GM12865 (cell line): ENCODE measurements around the gene EFEMP2.

Source experiments
- DNase-seq: peaks from one replicate; pipeline ENCODE4 v3.0.0; 2010; ENCODE audit warnings: low read depth
- H3K4me3 ChIP-seq: 2 replicates; pipeline ENCODE4 v1.5.1; 2011; ENCODE audit warnings: mild to moderate bottlenecking, low read depth, low read length, control low read depth
- CTCF ChIP-seq: IDR thresholded peaks from 2 replicates; pipeline ENCODE4 v1.5.1; 2011; ENCODE audit warnings: low read length, control low read depth, low read depth, inconsistent platforms; ENCODE audit not compliant: insufficient read depth; ENCODE audit errors: missing control alignments

EFEMP2 gene

GRCh38 chr11:65888163-65888814 lies 15.7 kb upstream of the EFEMP2 start, which contains the start of gene FIBP:
Gene FIBP, minus strand, starts transcription at chr11:65888471. Its CDS starts 53 bp downstream, at chr11:65888418.
- DNase-seq: peak; percentile 99
- peak within 1 kb of the TSS; percentile 78 for H3K4me3 ChIP-seq
- TF ChIP-seq CTCF: peak; percentile 78

DNA sequence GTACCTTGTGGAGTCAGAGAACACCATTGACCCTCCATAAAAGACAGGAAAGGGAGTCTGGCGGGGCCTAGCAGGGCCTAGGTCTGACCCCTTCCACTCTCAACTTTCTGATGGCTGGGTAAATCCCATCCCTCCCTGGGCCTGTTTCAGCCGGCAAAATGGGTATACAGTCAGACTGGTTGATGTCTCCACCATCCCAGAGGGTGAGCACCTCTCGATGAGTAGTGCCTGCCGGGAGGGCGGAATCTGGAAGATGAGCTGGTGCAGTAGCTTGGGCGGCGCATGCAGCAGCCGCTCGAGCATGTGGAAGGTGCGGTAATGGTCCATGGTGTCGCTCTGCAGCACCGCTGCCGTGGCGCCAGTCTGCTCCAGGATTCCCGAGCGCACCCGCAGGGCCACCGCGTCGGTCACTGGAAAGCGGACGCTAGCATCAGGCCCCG lies 15.1 kb upstream of the EFEMP2 start:
- peak overlapping the region; percentile 78 for H3K4me3 ChIP-seq
- no peak for DNase-seq
- no peak for TF ChIP-seq CTCF

DNA sequence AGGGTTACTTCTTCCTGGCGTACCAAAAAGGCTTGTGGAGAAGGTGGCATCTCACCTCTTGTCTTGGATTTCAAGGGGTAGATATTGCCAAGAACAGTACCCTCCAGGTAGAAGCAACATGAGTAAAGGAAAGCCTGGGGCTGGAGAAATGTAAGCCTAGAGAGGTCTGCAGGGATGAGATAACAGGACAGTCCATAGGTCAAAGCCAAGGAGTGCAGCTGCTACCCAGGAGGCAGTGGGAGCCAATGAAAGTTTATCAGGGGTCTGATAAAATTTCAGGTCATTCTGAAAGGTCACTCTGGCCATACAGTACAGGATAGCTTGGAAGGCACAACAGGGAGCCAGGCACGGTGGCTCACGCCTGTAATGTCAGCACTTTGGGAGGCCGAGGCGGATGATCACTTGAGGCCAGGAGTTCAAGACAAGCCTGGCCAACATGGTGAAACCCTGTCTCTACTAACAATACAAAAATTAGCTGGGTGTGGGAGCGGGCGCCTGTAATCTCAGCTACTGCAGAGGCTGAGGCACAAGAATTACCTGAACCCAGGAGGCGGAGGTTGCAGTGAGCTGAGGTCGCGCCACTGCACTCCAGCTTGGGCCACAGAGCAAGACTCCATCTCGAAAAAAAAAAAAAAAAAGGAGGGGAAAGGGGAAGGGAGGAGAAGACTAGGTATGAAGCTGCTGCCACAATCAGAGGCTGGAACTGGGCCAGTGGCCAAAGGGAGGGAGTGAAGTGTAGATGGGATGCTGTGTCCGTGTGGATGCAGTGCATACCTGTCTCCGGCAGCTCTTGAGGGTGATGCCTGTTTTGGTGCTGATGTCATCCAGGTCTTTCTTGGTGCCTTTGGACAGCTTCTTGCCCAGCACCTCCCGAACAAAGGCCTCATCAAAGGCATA lies 14.5 kb upstream of the EFEMP2 start:
- no peak for TF ChIP-seq CTCF
- H3K4me3 ChIP-seq: peak overlapping the region; percentile 78
- DNase-seq: no peak

DNA sequence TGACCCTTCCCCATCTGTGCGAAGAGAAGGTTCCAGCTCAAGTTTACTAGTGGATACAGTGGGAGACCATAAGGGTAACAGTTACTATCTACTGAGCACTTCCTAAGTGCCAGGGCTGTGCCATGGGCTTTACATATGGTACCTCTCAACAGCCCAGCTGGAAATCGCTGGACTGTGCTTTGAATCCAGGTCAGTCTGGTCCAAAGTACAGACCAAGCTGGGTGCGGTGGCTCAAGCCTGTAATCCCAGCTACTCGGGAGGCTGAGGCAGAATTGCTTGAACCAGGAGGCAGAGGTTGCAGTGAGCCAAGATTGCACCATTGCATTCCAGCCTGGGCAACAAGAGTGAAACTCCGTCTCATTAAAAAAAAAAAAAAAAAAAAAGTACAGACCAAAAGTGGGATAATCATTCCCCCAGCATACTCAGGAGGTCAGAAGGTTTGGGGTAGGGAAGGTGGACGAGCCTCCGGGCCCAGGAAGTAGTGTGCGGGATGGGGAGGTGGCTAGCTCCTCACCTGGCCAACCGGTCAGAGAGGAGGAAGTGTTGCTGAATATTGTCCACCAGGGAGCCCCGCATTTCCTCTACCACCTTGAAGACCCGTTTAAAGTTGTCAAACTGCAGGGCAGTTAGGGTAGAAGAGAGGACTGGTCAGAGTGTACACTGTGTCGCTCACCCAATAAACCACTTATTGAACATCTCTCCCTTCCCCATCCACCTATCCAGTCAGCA lies 13.4 kb upstream of the EFEMP2 start:
- TF ChIP-seq CTCF: no peak
- no peak for DNase-seq
- H3K4me3 ChIP-seq: no peak overlapping the region

DNA sequence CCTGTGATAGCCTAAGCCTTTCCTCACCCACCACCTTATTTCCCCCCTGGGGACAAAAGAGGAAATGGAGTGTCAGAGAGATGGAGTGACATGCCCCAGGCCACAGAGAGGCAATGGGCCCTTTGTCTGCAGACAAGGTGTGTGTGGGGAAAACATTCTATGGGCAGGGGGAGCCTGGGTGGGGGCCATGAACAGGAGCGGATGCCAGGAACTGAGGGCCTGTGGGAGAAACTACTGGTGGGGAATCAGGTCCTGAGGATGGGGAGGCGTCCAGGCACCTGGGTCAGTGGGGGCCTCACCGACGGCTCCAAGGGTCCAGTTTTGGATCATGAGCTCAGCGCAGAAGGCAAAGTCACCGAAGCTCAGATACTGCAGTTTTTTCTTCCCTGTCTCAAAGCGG lies 12.6 kb upstream of the EFEMP2 start:
- no peak for TF ChIP-seq CTCF
- DNase-seq: no peak
- no peak overlapping the region for H3K4me3 ChIP-seq

- peak; percentile 90 for DNase-seq
- peak; percentile 100 for TF ChIP-seq CTCF
- H3K4me3 ChIP-seq: no peak overlapping the region
Measured at GRCh38 chr11:65884716-65885092, 12.1 kb upstream of the EFEMP2 start.
